IMR-90 (cell line): ENCODE results near the gene CYP4B1.

Source experiments
- CEBPB ChIP-seq: IDR thresholded peaks from 2 replicates; pipeline ENCODE4 v1.6.1; 2012; ENCODE audit warnings: low read depth, low read length, improper control_type of control experiment
- CTCF ChIP-seq: conservative IDR thresholded peaks from 2 replicates; pipeline ENCODE4 v1.5.1; 2012; ENCODE audit warnings: mild to moderate bottlenecking, low read depth, low read length, improper control_type of control experiment
- MXI1 ChIP-seq: IDR thresholded peaks from 2 replicates; pipeline ENCODE4 v1.6.1; 2012; ENCODE audit warnings: low read depth, mild to moderate bottlenecking, low read length, moderate library complexity, borderline replicate concordance
- POLR2A ChIP-seq: IDR thresholded peaks from 2 replicates; pipeline ENCODE4 v1.6.1; 2012; ENCODE audit warnings: mild to moderate bottlenecking, low read depth, low read length
- RAD21 ChIP-seq: IDR thresholded peaks from 2 replicates; pipeline ENCODE4 v1.6.1; 2012; ENCODE audit warnings: low read length, improper control_type of control experiment
- RFX5 ChIP-seq: IDR thresholded peaks from 2 replicates; pipeline ENCODE4 v1.8.0; 2012; ENCODE audit warnings: low read depth, mild to moderate bottlenecking, low read length, moderate library complexity
- SMC3 ChIP-seq: fragments of 150-350 bp; IDR thresholded peaks from 2 replicates; pipeline ENCODE4 v1.6.1; 2016; ENCODE audit warnings: low read depth, mild to moderate bottlenecking, antibody characterized with exemption, low read length, moderate library complexity
- USF2 ChIP-seq: fragments of 150-350 bp; IDR thresholded peaks from 2 replicates; pipeline ENCODE4 v1.6.1; 2017; ENCODE audit warnings: mild to moderate bottlenecking, antibody characterized with exemption, low read length, low read depth

- TF ChIP-seq CTCF (no peak), POLR2A (no peak), RFX5 (no peak), MXI1 (no peak), CEBPB (no peak), RAD21 (no peak), SMC3 (no peak), USF2 (no peak)
Measured at GRCh38 chr1:46809071-46809470, 10.2 kb downstream of the CYP4B1 start.
